ENCODE data around the gene ZNF503.

DNA sequence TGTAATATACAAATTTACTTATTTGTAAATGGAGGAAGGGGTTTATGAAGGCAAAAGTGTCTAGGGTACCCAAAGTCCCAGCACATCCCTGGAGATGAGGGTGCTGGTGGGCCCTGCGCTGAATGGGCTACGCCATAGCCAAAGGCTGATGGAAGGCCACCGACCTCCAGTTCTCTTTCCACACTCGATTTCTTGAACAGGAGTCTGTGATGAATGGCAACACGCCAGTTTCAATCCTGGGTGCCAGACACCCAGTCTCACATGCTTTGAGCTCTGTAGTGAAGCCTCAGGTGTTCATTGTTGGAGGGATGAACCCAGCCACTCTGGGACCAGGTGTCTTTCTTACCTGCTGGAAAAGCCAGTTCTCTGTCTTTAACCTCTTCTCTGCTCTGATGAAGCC, 30.6 kb upstream of the ZNF503 start:
- TF ChIP-seq CTCF (IDR thresholded peaks at IDR 0.05; ENCODE audit: control extremely low read depth in 1 of 3, insufficient read depth in 1 of 3, low read depth in 1 of 3, low read length in 3 of 3): no peak
- TF ChIP-seq EP300 (IDR thresholded peaks at IDR 0.05; ENCODE audit: borderline replicate concordance in 1 of 2, low read depth in 2 of 2, low read length in 2 of 2): no peak
- no peak for TF ChIP-seq FOSL1 (IDR thresholded peaks at IDR 0.05; ENCODE audit: insufficient read depth, low read depth, low read length)
